SU-DHL-6 (cell line): ENCODE results near the gene TDRD15.
A peak's percentile ranks its signal among the peaks of the same experiment; 100 is the strongest.

Source experiments
- H2AFZ ChIP-seq: fragments of 200-600 bp; sonication (generic); 2 replicates; pipeline ENCODE4 v1.6.1; 2014; ENCODE audit warnings: low read depth, mild to moderate bottlenecking, moderate library complexity, mixed read lengths, antibody characterized with exemption, low read length; ENCODE audit not compliant: severe bottlenecking
- H3F3A ChIP-seq: fragments of 200-600 bp; shearing (Covaris generic); 2 replicates; pipeline ENCODE4 v1.6.0; 2016; ENCODE audit warnings: antibody characterized with exemption, mild to moderate bottlenecking; ENCODE audit not compliant: insufficient read depth
- H3K27ac ChIP-seq: fragments of 200-600 bp; sonication (generic); 2 replicates; pipeline ENCODE4 v1.5.1; 2016; ENCODE audit warnings: low read depth, mild to moderate bottlenecking, low read length, moderate library complexity, mixed read lengths
- H3K27me3 ChIP-seq: fragments of 200-600 bp; sonication (generic), shearing (Covaris generic); 2 replicates; pipeline ENCODE4 v1.6.0; 2014; ENCODE audit warnings: mild to moderate bottlenecking, low read length
- H3K36me3 ChIP-seq: fragments of 200-600 bp; sonication (generic); 2 replicates; pipeline ENCODE4 v1.6.1; 2014; ENCODE audit warnings: mild to moderate bottlenecking, low read length, mixed read lengths
- H3K4me2 ChIP-seq: fragments of 300-600, 200-600 bp; shearing (Covaris generic), sonication (generic); 2 replicates; pipeline ENCODE4 v1.6.0; 2014; ENCODE audit warnings: low read length, low read depth, mild to moderate bottlenecking; ENCODE audit not compliant: poor library complexity, severe bottlenecking
- H3K4me3 ChIP-seq: fragments of 200-600 bp; sonication (generic); 2 replicates; pipeline ENCODE4 v1.5.1; 2014; ENCODE audit warnings: antibody characterized with exemption, low read length, mild to moderate bottlenecking, mixed read lengths; ENCODE audit not compliant: insufficient read depth, poor library complexity, severe bottlenecking
- H3K79me2 ChIP-seq: fragments of 200-600 bp; sonication (generic); 2 replicates; pipeline ENCODE4 v1.6.1; 2014; ENCODE audit warnings: mild to moderate bottlenecking, low read length, moderate library complexity; ENCODE audit not compliant: insufficient read depth
- H3K9ac ChIP-seq: fragments of 200-600 bp; sonication (generic); 2 replicates; pipeline ENCODE4 v1.7.0; 2014; ENCODE audit warnings: mild to moderate bottlenecking, low read length
- H3K9me2 ChIP-seq: fragments of 200-600 bp; sonication (generic); replicated peaks from 2 replicates; pipeline ENCODE4 v1.6.1; 2014; ENCODE audit warnings: low read length; ENCODE audit not compliant: insufficient read depth
- H3K9me3 ChIP-seq: fragments of 200-600 bp; sonication (generic); 2 replicates; pipeline ENCODE4 v1.6.1; 2014; ENCODE audit warnings: low read length, mixed read lengths; ENCODE audit not compliant: insufficient read depth
- H4K20me1 ChIP-seq: fragments of 200-600 bp; sonication (generic); 2 replicates; pipeline ENCODE4 v1.6.1; 2014; ENCODE audit warnings: low read depth, mild to moderate bottlenecking, antibody characterized with exemption, low read length, moderate library complexity, mixed read lengths
- EZH2phosphoT487 ChIP-seq: fragments of 200-600 bp; sonication (generic), shearing (Covaris generic); conservative IDR thresholded peaks from 2 replicates; pipeline ENCODE4 v1.6.1; 2018; ENCODE audit warnings: mild to moderate bottlenecking, antibody characterized with exemption, low read length, moderate library complexity, mixed read lengths
- TF ChIP-seq, protein P1 (sequence below): fragments of 200-600 bp; sonication (generic); IDR thresholded peaks from one replicate; pipeline ENCODE4 v1.5.1; 2017; ENCODE audit warnings: antibody characterized with exemption, mild to moderate bottlenecking, low read length, moderate library complexity; ENCODE audit not compliant: insufficient read depth, poor library complexity, severe bottlenecking

TDRD15 gene

DNA sequence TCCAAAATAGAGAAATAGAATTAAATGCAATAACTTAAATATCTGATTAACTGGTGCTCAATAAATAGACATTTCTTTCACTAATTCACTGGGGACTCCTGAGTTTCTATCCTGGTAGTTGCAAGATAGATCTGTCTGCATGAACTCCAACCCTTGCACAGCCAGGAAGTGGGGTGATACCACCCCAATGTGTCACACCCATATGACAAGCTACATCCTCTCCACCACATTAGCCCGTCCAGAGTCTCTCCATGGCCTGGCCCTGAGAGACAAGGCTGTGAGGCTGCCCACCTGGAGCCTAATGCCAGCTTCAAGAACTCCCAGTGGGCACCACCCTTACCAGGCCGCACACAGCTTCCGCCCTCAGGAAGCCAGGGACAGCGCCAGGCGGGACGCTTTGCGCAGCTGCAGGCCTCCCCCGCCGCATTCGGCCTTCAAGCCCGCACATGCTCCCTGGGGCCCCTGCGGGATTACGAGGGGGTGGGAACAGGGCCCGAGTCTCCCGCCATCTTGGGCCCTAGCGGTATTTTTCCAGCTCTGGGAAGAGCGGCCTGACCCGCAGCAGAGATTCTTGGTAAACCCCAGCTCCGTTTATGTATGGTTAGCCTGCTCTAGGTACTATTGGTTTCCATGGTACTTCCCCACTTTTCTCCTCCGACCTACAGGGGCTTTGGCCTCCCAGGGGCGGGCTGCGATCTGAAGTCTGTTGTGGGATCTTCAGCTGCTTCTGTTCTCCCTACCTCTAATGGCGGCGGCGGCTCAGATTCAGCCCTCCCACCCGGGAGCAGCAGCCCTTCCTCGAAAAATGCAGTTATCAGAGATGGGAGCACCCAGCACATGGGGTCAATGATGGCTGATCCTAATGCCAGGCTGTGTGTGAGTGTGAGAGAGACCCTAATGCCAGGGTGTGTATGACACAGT is at the start of gene TDRD15:
Gene TDRD15 (plus strand): TSS at position 496 of the 921 bp plus-strand sequence. CDS start 13,500 bp downstream, outside the sequence.
- H3K9me3 ChIP-seq = no peaks in the 10 kb centered on the region
- no peaks in the 10 kb centered on the region for H3K27me3 ChIP-seq
- H2AFZ ChIP-seq = no peak within 1 kb of the TSS
- H3K27ac ChIP-seq = no peak within 1 kb of the TSS
- H3K9ac ChIP-seq = no peak within 1 kb of the TSS
- H3K36me3 ChIP-seq = no peaks in the 10 kb centered on the region
- no peaks in the 10 kb centered on the region for H3K9me2 ChIP-seq
- H4K20me1 ChIP-seq = no peaks in the 10 kb centered on the region
- H3F3A ChIP-seq = peaks cover 7% of the 10 kb centered on the region
- H3K4me3 ChIP-seq = no peak within 1 kb of the TSS
- no peak for TF ChIP-seq EZH2phosphoT487
- TF ChIP-seq, protein P1, sequence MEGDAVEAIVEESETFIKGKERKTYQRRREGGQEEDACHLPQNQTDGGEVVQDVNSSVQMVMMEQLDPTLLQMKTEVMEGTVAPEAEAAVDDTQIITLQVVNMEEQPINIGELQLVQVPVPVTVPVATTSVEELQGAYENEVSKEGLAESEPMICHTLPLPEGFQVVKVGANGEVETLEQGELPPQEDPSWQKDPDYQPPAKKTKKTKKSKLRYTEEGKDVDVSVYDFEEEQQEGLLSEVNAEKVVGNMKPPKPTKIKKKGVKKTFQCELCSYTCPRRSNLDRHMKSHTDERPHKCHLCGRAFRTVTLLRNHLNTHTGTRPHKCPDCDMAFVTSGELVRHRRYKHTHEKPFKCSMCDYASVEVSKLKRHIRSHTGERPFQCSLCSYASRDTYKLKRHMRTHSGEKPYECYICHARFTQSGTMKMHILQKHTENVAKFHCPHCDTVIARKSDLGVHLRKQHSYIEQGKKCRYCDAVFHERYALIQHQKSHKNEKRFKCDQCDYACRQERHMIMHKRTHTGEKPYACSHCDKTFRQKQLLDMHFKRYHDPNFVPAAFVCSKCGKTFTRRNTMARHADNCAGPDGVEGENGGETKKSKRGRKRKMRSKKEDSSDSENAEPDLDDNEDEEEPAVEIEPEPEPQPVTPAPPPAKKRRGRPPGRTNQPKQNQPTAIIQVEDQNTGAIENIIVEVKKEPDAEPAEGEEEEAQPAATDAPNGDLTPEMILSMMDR = no peak
- H3K79me2 ChIP-seq = no peaks in the 10 kb centered on the region
- no peak within 1 kb of the TSS for H3K4me2 ChIP-seq

DNA sequence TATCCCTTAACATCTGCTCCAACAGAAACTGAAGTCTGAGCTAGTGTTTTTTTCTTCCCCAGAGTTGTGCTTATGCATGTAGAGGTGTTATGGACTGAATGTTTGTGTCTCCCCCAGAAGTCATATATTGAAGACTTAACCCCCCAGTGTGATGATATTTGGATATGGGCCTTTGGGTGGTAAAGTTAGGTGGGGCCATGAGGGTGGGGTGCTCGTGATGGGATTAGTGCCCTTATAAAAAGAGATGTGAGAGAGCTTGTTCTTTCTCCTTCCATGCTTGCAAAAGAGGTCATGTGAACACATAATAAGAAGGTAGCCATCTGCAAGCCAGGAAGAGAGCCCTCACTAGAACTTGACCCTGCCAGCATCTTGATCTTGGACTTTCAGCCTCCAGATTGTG is 45.5 kb upstream of the TDRD15 start:
- no peaks in the 10 kb centered on the region for H4K20me1 ChIP-seq
- no peaks in the 10 kb centered on the region for H3K9me2 ChIP-seq
- no peaks in the 10 kb centered on the region for H3F3A ChIP-seq
- H2AFZ ChIP-seq = peak overlapping the region; percentile 51
- no peaks in the 10 kb centered on the region for H3K79me2 ChIP-seq
- no peak overlapping the region for H3K9ac ChIP-seq
- H3K27me3 ChIP-seq = no peaks in the 10 kb centered on the region
- no peak overlapping the region for H3K4me2 ChIP-seq
- H3K4me3 ChIP-seq = no peak overlapping the region
- no peak overlapping the region for H3K27ac ChIP-seq
- H3K36me3 ChIP-seq = no peaks in the 10 kb centered on the region
- no peaks in the 10 kb centered on the region for H3K9me3 ChIP-seq
- TF ChIP-seq EZH2phosphoT487 = no peak
- TF ChIP-seq, protein P1 = no peak

DNA sequence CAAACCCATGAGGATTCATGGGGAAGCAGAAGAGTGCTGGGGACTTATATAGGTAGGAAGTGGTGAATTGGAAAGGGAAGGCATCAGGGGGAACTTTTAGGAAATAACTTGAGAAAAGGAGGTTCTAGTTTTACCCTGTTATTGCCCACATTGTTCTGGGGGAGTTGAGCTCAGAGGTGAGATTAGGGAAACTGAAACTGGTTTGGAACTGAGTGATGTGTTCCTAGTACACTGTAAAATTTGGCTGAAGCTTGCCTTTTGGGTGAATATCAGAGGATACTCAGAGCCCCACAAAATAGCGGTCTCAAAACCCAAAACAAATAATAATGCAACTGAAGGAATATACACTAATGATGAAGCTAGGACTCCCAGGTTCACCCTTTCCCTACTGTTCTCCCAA is 40.3 kb upstream of the TDRD15 start:
- Histone ChIP-seq H3K9me3 (no peaks in the 10 kb centered on the region), H3K36me3 (no peaks in the 10 kb centered on the region), H3K27ac (no peak overlapping the region), H3K27me3 (no peaks in the 10 kb centered on the region), H3K4me2 (no peak overlapping the region), H3F3A (no peaks in the 10 kb centered on the region), H4K20me1 (no peaks in the 10 kb centered on the region), H3K79me2 (no peaks in the 10 kb centered on the region), H2AFZ (no peak overlapping the region), H3K4me3 (no peak overlapping the region), H3K9me2 (no peaks in the 10 kb centered on the region), H3K9ac (no peak overlapping the region)
- TF ChIP-seq EZH2phosphoT487 = no peak
- TF ChIP-seq, protein P1 = no peak
